Urinary bladder (tissue), 4 donors: ENCODE measurements around the gene APEH. TPM values are rescaled to one million over a fixed set of nuclear protein-coding genes. Genes with fewer than 3 reads are reported as not detected.
"Not testable (repeated sequence)": the region's sequence is repeated elsewhere in the genome, so short reads cannot be mapped to it uniquely, and the experiment has no call there.

Source experiments
- DNase-seq: peaks from one replicate; pipeline ENCODE4 v3.0.0-alpha.2; 2015; ENCODE audit errors: extremely low spot score
- H3K27ac ChIP-seq: one replicate; pipeline ENCODE4 v1.5.1; 2013; ENCODE audit warnings: low read depth, mild to moderate bottlenecking, moderate library complexity
- H3K36me3 ChIP-seq: one replicate; pipeline ENCODE4 v1.6.1; 2013; ENCODE audit warnings: mild to moderate bottlenecking, moderate library complexity; ENCODE audit not compliant: insufficient read depth
- H3K4me1 ChIP-seq: one replicate; pipeline ENCODE4 v1.6.1; 2013; ENCODE audit warnings: mild to moderate bottlenecking, moderate library complexity; ENCODE audit not compliant: insufficient read depth
- H3K4me3 ChIP-seq: one replicate; pipeline ENCODE4 v1.5.1; 2013; ENCODE audit warnings: low read depth, low read length
- WGBS: extraction: QIAGEN DNeasy Blood & Tissue Kit; methylation state at CpG from one replicate; pipeline ENCODE4 v1.1.7; 2013; 5-methylcytosine and 5-hydroxymethylcytosine counted together
- polyA plus RNA-seq: library from polyadenylated mRNA; stranded (reverse); fragments of 200-250 nt; gene quantifications from one replicate; pipeline ENCODE4 v1.2.3, GENCODE V29; 2013
- total RNA-seq: library from RNA; depleted of rRNA; stranded (reverse); fragments of >200 nt; gene quantifications from one replicate; pipeline ENCODE4 v1.2.3, GENCODE V29; 2014
- donor health status: healthy with polysubstance abuse.
- donor health status: healthy.

APEH gene
- total and polyA plus RNA-seq, 2 donors: 51.4 to 73.4 TPM

GRCh38 chr3:49684453-49684852 lies 10.3 kb downstream of the APEH start:
- H3K4me1 ChIP-seq, H3K36me3 ChIP-seq, H3K27ac ChIP-seq, H3K4me3 ChIP-seq, DNase-seq: not testable (repeated sequence)
- WGBS: 87% methylated on average over 2 of the region's 2 CpGs

- not testable (repeated sequence) for H3K36me3 ChIP-seq, H3K4me1 ChIP-seq, H3K27ac ChIP-seq, H3K4me3 ChIP-seq, DNase-seq
- WGBS: 93% methylated on average over 10 of the region's 10 CpGs
These were observed 11.0 kb downstream of the APEH start for GRCh38 chr3:49685103-49685502.

- 12% methylated on average over 33 of the region's 36 CpGs for WGBS
- H3K27ac ChIP-seq, H3K36me3 ChIP-seq, DNase-seq, H3K4me3 ChIP-seq, H3K4me1 ChIP-seq: not testable (repeated sequence)
These were observed 11.7 kb downstream of the APEH start for GRCh38 chr3:49685846-49686245.

GRCh38 chr3:49686346-49686745 lies 12.2 kb downstream of the APEH start:
- not testable (repeated sequence) for H3K36me3 ChIP-seq, H3K27ac ChIP-seq, DNase-seq, H3K4me1 ChIP-seq
- 3% methylated on average over 25 of the region's 29 CpGs for WGBS
- H3K4me3 ChIP-seq: peak overlapping the region; percentile 20

GRCh38 chr3:49686769-49687423 lies 12.7 kb downstream of the APEH start:
- not testable (repeated sequence) for H3K4me1 ChIP-seq, H3K36me3 ChIP-seq, H3K27ac ChIP-seq, H3K4me3 ChIP-seq, DNase-seq
- WGBS: 8% methylated on average over 44 of the region's 44 CpGs

- H3K4me3 ChIP-seq, H3K36me3 ChIP-seq, DNase-seq, H3K4me1 ChIP-seq, H3K27ac ChIP-seq: not testable (repeated sequence)
- 89% methylated on average over 12 of the region's 12 CpGs for WGBS
These were observed 13.3 kb downstream of the APEH start for GRCh38 chr3:49687424-49687795.

- peak overlapping the region; percentile 78 for H3K4me3 ChIP-seq
- DNase-seq, H3K36me3 ChIP-seq, H3K27ac ChIP-seq, H3K4me1 ChIP-seq: not testable (repeated sequence)
- 78% methylated on average over 7 of the region's 7 CpGs for WGBS
These were observed 14.3 kb downstream of the APEH start for GRCh38 chr3:49688338-49689045.

- 2% methylated on average over 66 of the region's 66 CpGs for WGBS
- peak; percentile 72 for DNase-seq
- Histone ChIP-seq H3K27ac (peak within 1 kb of the TSS; percentile 3), H3K4me3 (peak within 1 kb of the TSS; percentile 78), H3K4me1 (no peaks in the 10 kb centered on the region), H3K36me3 (no peaks in the 10 kb centered on the region)
These were observed 15.1 kb downstream of the APEH start, which contains the start of the genes MST1 and RNF123 for GRCh38 chr3:49689046-49689907. Gene MST1, minus strand, starts transcription at chr3:49689474. Its CDS starts 783 bp downstream, at chr3:49688691. Gene RNF123, plus strand, starts transcription at chr3:49689557. Its CDS starts 1,609 bp downstream, at chr3:49691166.

GRCh38 chr3:49689908-49690624 lies 15.9 kb downstream of the APEH start:
- H3K36me3 ChIP-seq, H3K4me1 ChIP-seq, H3K27ac ChIP-seq, DNase-seq: not testable (repeated sequence)
- H3K4me3 ChIP-seq: peak overlapping the region; percentile 78
- 7% methylated on average over 16 of the region's 16 CpGs for WGBS

- not testable (repeated sequence) for DNase-seq, H3K4me3 ChIP-seq, H3K36me3 ChIP-seq, H3K27ac ChIP-seq, H3K4me1 ChIP-seq
- 97% methylated on average over 3 of the region's 3 CpGs for WGBS
These were observed 16.7 kb downstream of the APEH start for GRCh38 chr3:49690856-49691255.

- DNase-seq, H3K27ac ChIP-seq, H3K4me1 ChIP-seq, H3K36me3 ChIP-seq, H3K4me3 ChIP-seq: not testable (repeated sequence)
- 88% methylated on average over 3 of the region's 3 CpGs for WGBS
These were observed 17.3 kb downstream of the APEH start for GRCh38 chr3:49691481-49691880.

GRCh38 chr3:49694409-49695070 lies 20.4 kb downstream of the APEH start:
- H3K4me3 ChIP-seq, H3K36me3 ChIP-seq, DNase-seq, H3K27ac ChIP-seq, H3K4me1 ChIP-seq: not testable (repeated sequence)
- 41% methylated on average over 6 of the region's 6 CpGs for whole genome bisulfite sequencing
